PC-9 (cell line): ENCODE measurements around the gene HOXC13. TPM values are rescaled to one million over a fixed set of nuclear protein-coding genes. Genes with fewer than 3 reads are reported as not detected.

Experiments
- BruUV-seq: library from RNA; stranded (reverse); fragments of 400-500 nt; replicated peaks from 2 replicates; lab custom pipeline; 2021; lab: Mats Ljungman, UMichigan
- CTCF ChIA-PET: fragments of 300-600 bp; sonication (Branson Sonifier 250); formaldehyde crosslinking; loops from one replicate; lab custom pipeline; 2022; ENCODE audit warnings: antibody characterized with exemption; lab: Charles Lee
- POLR2A ChIA-PET: fragments of 300-600 bp; sonication (Branson Sonifier 250); formaldehyde crosslinking; loops from one replicate; lab custom pipeline; 2022; ENCODE audit warnings: antibody characterized with exemption; ENCODE audit not compliant: unreplicated experiment; lab: Charles Lee
- DNase-seq, 2 experiments: peaks; one replicate each; pipeline versions ENCODE4 v3.0.0 to v3.0.0-alpha.2; 2015 to 2022; ENCODE audit warnings: mixed read lengths in 1 of 2
- H2AFZ ChIP-seq: fragments of 200-600 bp; sonication (generic); 2 replicates; pipeline ENCODE4 v1.8.1; 2017; ENCODE audit warnings: antibody characterized with exemption
- H3F3A ChIP-seq: fragments of 200-600 bp; sonication (generic); 2 replicates; pipeline ENCODE4 v1.8.1; 2017; ENCODE audit warnings: antibody characterized with exemption, mild to moderate bottlenecking, low read depth; ENCODE audit not compliant: insufficient read depth
- H3K27ac ChIP-seq: fragments of 200-600 bp; sonication (generic); 2 replicates; pipeline ENCODE4 v1.6.1; 2016; ENCODE audit warnings: mixed run types
- H3K27me3 ChIP-seq: fragments of 200-600 bp; sonication (generic); 2 replicates; pipeline ENCODE4 v1.6.1; 2016; ENCODE audit warnings: low read depth, mixed run types; ENCODE audit not compliant: insufficient read depth
- H3K36me3 ChIP-seq: fragments of 200-600 bp; sonication (generic); 2 replicates; pipeline ENCODE4 v1.6.1; 2016; ENCODE audit warnings: low read depth, mixed run types
- H3K4me1 ChIP-seq: fragments of 200-600 bp; sonication (generic); replicated peaks from 2 replicates; pipeline ENCODE4 v1.6.1; 2016; ENCODE audit warnings: mixed run types; ENCODE audit not compliant: insufficient read depth
- H3K4me2 ChIP-seq: fragments of 200-600 bp; sonication (generic); 2 replicates; pipeline ENCODE4 v1.6.1; 2017; ENCODE audit warnings: mixed run types
- H3K4me3 ChIP-seq: fragments of 200-600 bp; sonication (generic); 2 replicates; pipeline ENCODE4 v1.6.1; 2016; ENCODE audit warnings: mixed run types
- H3K79me2 ChIP-seq: fragments of 200-600 bp; sonication (generic); 2 replicates; pipeline ENCODE4 v1.6.1; 2017; ENCODE audit warnings: low read depth, mixed run types
- H3K9me2 ChIP-seq: fragments of 200-600 bp; sonication (generic); 2 replicates; pipeline ENCODE4 v1.8.1; 2017; ENCODE audit warnings: mild to moderate bottlenecking; ENCODE audit not compliant: insufficient read depth
- H3K9me3 ChIP-seq: fragments of 200-600 bp; sonication (generic); 2 replicates; pipeline ENCODE4 v1.8.1; 2016; ENCODE audit warnings: low read depth; ENCODE audit not compliant: insufficient read depth
- H4K20me1 ChIP-seq: fragments of 200-600 bp; sonication (generic); 2 replicates; pipeline ENCODE4 v1.8.1; 2017; ENCODE audit not compliant: insufficient read depth
- CTCF ChIP-seq: fragments of 200-600 bp; sonication (generic); conservative IDR thresholded peaks from 2 replicates; pipeline ENCODE4 v1.6.1; 2017; ENCODE audit warnings: mixed run types, antibody characterized with exemption, mild to moderate bottlenecking, moderate library complexity
- EZH2 ChIP-seq: fragments of 200-600 bp; sonication (generic); IDR thresholded peaks from 2 replicates; pipeline ENCODE4 v1.8.0; 2017; ENCODE audit warnings: antibody characterized with exemption, low read depth
- intact Hi-C: fragments of 100-400 bp; cut with micrococcal nuclease; formaldehyde crosslinking; loops from one replicate; pipeline ENCODE4 v1.10.0; 2022; ENCODE audit not compliant: unreplicated experiment
- total RNA-seq: library from RNA; stranded (reverse); gene quantifications from 2 replicates; pipeline ENCODE4 v1.2.3, GENCODE V29; 2021

HOXC13 gene
- total RNA-seq, 1 experiment from 2014 or later, result 1.8 TPM

DNA sequence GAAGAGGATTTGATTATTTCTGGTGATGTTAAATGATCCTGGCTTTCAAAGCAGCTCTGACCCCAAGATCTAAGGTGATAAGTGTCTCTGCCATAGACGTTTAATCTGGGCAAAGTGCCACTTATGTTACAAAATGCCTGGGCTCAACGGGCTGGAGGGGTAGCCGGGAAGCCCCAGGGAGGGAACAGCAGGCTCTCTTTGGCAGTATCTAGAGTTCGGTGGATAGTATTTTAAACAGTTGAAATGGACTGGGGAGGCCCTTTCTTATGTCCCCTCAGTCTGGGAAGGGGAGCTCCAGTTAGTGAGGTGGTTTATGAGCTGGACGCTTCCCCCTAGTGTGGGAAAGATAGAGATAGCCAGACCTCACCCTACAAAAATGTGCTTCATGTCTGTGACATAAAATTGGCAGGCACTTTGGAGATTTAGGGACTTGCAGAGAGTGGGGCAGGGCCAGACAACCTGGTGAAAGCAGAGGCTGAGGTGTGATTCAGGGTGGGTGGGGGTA lies 28.8 kb downstream of the HOXC13 start:
- POLR2A ChIA-PET, result no interaction called here
- Histone ChIP-seq H3K27me3 (no peaks in the 10 kb centered on the region), H3K4me2 (no peak overlapping the region)

GRCh38 chr12:53968214-53969127 lies 29.8 kb downstream of the HOXC13 start:
- intact Hi-C loops, result no loop called here
- CTCF ChIA-PET, result interaction anchor here (0.7 kb wide), 1 partner anchor 235 kb away, joined by 4 read pairs; no protein-coding TSS in a partner anchor
- no TSS peak for BruUV-seq
- Histone ChIP-seq H3K4me1 (peaks cover 10% of the 10 kb centered on the region), H3K27me3 (no peaks in the 10 kb centered on the region), H3K4me2 (no peak overlapping the region), H3F3A (no peaks in the 10 kb centered on the region; the same call in 1 of the 2 replicates), H2AFZ (no peak overlapping the region), H3K27ac (no peak overlapping the region), H3K79me2 (no peaks in the 10 kb centered on the region), H3K4me3 (no peak overlapping the region), H3K9me3 (no peaks in the 10 kb centered on the region), H3K36me3 (no peaks in the 10 kb centered on the region), H4K20me1 (no peaks in the 10 kb centered on the region; the same call in 1 of the 2 replicates), H3K9me2 (no peaks in the 10 kb centered on the region)
- DNase-seq, result no peak
- POLR2A ChIA-PET, result no interaction called here
- TF ChIP-seq EZH2, result no peak
- TF ChIP-seq CTCF, result no peak

More for the DNA sequence above, 28.8 kb downstream of the HOXC13 start:
- no peaks in the 10 kb centered on the region for H3K36me3 ChIP-seq
- peak in 1 of 2 experiments; percentile 52 for DNase-seq
- H3K9me2 ChIP-seq, result no peaks in the 10 kb centered on the region
- no peaks in the 10 kb centered on the region; the same call in 1 of the 2 replicates for H4K20me1 ChIP-seq
- no peak for TF ChIP-seq EZH2
- TF ChIP-seq CTCF, result no peak
- intact Hi-C loops, result no loop called here
- H3K27ac ChIP-seq, result no peak overlapping the region
- H3K4me3 ChIP-seq, result no peak overlapping the region
- H3K4me1 ChIP-seq, result peaks cover 10% of the 10 kb centered on the region
- CTCF ChIA-PET, result no interaction called here
- no peaks in the 10 kb centered on the region for H3K9me3 ChIP-seq
- no peaks in the 10 kb centered on the region; the same call in 1 of the 2 replicates for H3F3A ChIP-seq
- no peaks in the 10 kb centered on the region for H3K79me2 ChIP-seq
- no peak overlapping the region for H2AFZ ChIP-seq
- BruUV-seq, result no TSS peak

GRCh38 chr12:53969588-53970259 lies 31.1 kb downstream of the HOXC13 start:
- BruUV-seq, result no TSS peak
- Histone ChIP-seq H3K27ac (no peak overlapping the region), H3K9me3 (no peaks in the 10 kb centered on the region), H3F3A (no peaks in the 10 kb centered on the region; the same call in 1 of the 2 replicates), H4K20me1 (no peaks in the 10 kb centered on the region; the same call in 1 of the 2 replicates), H3K27me3 (no peaks in the 10 kb centered on the region), H3K9me2 (no peaks in the 10 kb centered on the region), H3K79me2 (no peaks in the 10 kb centered on the region), H3K36me3 (no peaks in the 10 kb centered on the region), H3K4me2 (no peak overlapping the region), H2AFZ (no peak overlapping the region), H3K4me1 (peaks cover 10% of the 10 kb centered on the region), H3K4me3 (no peak overlapping the region)
- POLR2A ChIA-PET, result no interaction called here
- DNase-seq, result no peak
- intact Hi-C loops, result no loop called here
- CTCF ChIA-PET, result interaction anchor here (0.6 kb wide), 1 partner anchor 720 kb away, joined by 10 read pairs; no protein-coding TSS in a partner anchor
- TF ChIP-seq CTCF, result no peak
- TF ChIP-seq EZH2, result no peak
